Body of pancreas (tissue), 2 donors: Measurements from ENCODE around the gene ZBTB33. TPM values are rescaled to one million over a fixed set of nuclear protein-coding genes. Genes with fewer than 3 reads are reported as not detected.

ENCODE experiments used
- total RNA-seq, 2 donors: library from RNA; depleted of rRNA; stranded (reverse); fragments of >200 nt; gene quantifications; one replicate each; pipeline ENCODE4 v1.1.0, GENCODE V29; 2016

The ZBTB33 gene
- total RNA-seq, 2 donors from 2014 or later, result 6.9 to 9.6 TPM

Other genes starting within 250 kb of the ZBTB33 start
- not detected for gene RHOXF2B, start 173.1 kb upstream of the ZBTB33 start, total RNA-seq
- gene RHOXF1, start 134.9 kb upstream of the ZBTB33 start, total RNA-seq, result not detected
- not detected for gene RHOXF2, start 92.2 kb upstream of the ZBTB33 start, total RNA-seq
- gene TMEM255A, start 60.6 kb downstream of the ZBTB33 start, total RNA-seq, result under 1 TPM in 1 of 2 donors, not detected in 1; 0.52 TPM
- not detected for gene ATP1B4, start 111.3 kb downstream of the ZBTB33 start, total RNA-seq
- 10 to 100 TPM; 33.6 to 67.7 TPM for gene LAMP2, start 218.5 kb downstream of the ZBTB33 start, total RNA-seq